Measurements from ENCODE around the gene GTF2A2.

GRCh38 chr15:59687836-59688235 is 30.5 kb upstream of the GTF2A2 start:
- no peak; the same call in 1 of the 2 replicates for TF ChIP-seq CTCF (conservative IDR thresholded peaks at IDR 0.05)
- no peak for TF ChIP-seq ZFX (IDR thresholded peaks at IDR 0.05)

Measured in C4-2B (cell line).